GM21529 (cell line): ENCODE data around the gene MARCHF3.
A peak's percentile ranks its signal among the peaks of the same experiment; 100 is the strongest.
"Not testable (repeated sequence)": the region's sequence is repeated elsewhere in the genome, so short reads cannot be mapped to it uniquely, and the experiment has no call there.

Experiments
- ATAC-seq: cut with Tn5 transposase; IDR thresholded peaks from one replicate; pipeline ENCODE4 v1.9.1; 2021; ENCODE audit not compliant: unreplicated experiment

Gene MARCHF3

DNA sequence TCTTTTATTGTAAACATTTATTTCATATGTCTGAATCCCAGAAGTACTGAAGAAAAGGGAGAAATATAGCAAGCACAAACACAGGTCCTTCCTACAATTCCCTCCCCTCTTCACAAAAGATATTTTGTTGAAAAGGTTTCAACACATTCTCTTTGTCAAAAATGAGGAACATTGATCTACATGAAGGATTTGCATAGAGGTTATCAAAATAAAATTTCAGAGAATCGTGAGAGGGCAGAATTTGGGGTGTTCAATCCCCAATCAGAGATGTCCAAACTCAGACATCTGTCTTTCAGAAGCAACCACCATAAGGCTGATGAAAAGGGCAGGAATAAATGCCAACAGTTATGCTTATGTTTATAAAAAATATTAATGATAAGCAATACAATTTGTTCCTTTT lies 69.2 kb downstream of the MARCHF3 start:
- ATAC-seq: no peak

DNA sequence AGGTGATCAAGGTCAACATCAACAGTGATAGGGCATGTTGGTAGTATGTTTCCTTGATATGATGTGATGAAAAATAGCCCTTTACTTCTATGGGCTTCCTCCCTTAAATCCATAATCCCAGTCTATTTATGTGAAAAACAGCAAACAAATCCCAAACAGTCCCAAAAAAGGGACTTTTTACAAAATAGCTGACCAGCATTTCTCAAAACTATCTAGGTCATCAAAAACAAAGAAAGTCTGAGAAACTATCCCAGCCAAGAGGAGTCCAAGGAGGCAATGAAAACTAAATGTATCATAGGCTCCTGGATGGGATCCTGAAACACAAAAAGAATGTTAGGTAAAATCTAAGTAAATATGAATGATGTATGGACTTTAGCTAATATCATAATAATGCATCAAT lies 71.2 kb downstream of the MARCHF3 start:
- no peak for ATAC-seq

DNA sequence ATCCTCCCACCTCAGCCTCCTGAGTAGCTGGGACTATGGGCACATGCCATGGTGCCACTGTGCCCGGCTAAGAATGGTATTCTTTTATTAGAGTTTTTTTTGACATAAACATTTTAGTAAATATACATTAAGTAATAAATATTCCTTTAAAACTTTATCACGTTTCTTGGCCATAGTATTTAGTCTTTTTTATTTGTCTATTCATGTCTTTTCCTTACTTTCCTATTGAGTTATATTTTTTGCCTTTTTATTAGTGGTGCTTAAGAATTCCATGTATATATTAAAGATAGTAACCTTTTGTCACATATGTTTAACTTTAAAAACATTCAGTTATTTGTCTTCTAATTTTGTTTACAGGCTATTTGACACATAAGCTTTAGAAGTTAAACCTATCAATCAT lies 73.4 kb downstream of the MARCHF3 start:
- ATAC-seq: no peak

DNA sequence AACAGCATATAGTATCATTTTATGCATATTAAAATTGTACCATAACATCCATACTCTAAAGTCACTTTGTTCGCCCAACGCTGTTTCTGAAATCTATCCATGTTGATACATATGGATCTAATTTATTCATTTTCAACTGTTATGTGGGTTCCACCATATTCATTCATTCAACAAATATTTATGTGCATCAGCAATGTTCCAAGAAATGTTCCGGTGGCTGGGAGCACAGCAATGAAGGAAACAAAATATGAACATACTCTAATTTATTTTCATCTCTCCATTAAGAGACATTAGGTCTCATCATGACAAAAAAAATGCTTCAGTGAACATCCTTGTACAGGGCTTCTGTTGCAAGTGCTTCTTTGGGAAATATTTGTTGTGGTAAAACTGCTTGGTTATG lies 75.4 kb downstream of the MARCHF3 start:
- no peak for ATAC-seq

DNA sequence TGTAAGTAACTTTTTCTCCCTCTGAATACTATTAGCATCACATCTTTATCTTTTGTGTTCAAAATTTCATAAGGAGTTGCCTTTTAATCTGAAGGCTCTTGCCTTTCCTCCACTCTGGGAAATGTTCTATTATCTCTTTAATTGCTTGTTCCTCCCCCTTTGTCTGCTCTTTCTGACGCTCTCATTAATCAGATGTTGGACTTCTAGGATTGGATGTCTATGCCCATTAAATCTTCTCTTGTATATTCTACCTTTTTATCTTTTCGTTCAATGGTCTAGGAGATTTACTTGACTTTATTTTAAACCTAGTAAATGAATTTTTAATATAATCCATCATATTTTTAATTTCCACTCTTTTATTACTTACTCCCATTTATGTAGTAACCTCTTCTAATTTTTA lies 76.7 kb downstream of the MARCHF3 start:
- ATAC-seq: no peak

DNA sequence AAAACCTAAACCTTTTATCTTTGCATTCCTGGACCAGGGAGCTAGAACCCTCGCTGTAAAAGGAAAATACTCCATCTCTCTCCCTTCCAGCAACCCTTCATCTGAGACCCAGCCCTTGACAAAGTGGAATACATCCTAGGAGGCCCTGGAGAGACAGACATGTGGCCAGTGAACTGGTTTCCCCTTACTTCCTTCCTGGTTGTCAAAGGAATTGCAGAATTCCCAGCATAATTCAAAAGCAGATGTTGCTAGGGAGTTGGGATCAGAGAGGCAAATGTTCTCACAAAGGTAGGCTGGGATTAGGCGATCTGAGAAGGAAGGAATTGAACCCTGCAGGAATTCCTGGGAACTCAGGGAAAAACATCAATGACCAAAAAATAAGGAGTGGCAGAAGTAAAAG lies 80.9 kb downstream of the MARCHF3 start:
- no peak for ATAC-seq

DNA sequence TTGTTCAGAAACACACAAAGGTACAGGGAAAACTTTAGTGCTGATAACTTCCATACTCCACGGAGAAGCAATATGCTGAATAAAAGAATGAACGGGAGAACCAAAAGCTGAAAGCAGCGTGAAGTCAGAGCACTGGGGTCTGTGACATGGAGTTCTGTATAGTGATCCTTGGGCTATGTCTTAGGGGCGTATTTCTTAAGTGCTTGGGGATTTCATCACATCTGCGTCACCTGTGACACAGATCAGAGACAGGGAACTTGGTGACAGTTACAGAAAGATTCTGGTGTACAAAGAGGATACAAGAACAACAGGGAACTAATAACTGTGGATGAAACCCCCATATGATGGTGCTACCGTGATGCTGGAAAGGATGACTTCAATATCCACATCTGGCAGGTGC lies 81.9 kb downstream of the MARCHF3 start:
- no peak for ATAC-seq

DNA sequence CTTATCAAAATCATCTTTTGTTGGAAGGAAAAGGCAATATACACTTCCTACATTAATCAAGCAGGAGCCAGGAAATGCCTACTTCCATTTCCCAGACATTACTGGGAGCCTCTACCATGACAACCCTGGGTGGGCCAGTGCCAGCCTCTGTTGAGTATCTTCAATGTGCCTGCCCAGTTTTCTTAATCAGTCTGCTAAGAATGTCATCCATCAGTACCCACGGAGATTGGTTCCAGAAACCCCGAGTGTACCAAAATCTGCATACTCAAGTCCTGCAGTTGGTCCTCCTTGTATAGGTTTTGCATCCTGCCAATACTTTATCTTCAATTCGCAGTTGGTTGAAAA lies 82.4 kb downstream of the MARCHF3 start:
- ATAC-seq: no peak

DNA sequence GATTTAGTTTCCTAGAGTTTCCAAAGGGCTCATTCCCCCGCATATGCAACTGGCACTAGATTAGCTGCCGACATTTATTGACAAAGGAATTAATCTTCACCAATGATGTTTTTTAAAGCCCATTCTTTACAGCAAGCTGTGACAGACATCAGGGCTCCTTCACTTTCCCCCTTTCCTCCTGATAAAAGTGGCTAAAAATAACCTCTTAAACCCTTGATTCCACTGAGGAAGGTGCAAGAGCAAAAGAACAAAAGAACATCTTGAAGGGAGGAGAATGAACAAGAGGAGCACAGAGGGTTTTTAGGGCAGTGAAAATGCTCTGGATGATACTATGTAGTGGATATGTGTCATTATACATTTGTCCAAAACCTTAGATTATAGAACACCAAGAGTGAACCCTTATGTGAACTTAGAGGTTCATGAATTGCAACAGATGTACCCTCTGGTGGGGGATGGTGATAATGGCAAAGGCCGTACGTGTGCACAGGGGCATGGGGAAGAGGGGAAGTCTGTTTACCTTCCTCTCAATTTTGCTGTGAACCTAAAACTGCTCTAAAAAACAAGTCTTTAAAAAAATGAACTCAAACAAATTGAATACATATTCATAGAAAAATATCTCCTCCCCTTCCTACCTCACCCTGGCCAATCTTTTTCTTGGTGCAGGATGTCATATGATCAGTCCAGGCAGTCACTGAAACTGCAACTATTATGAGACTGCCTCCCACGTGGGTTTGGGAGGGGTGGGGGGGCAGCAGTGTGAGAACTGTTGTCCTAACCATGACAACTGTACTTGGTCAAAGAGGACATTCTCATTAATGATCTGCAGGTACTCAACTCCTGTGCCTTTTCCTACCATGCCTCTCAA lies 83.0 kb downstream of the MARCHF3 start:
- ATAC-seq: peak; percentile 88

DNA sequence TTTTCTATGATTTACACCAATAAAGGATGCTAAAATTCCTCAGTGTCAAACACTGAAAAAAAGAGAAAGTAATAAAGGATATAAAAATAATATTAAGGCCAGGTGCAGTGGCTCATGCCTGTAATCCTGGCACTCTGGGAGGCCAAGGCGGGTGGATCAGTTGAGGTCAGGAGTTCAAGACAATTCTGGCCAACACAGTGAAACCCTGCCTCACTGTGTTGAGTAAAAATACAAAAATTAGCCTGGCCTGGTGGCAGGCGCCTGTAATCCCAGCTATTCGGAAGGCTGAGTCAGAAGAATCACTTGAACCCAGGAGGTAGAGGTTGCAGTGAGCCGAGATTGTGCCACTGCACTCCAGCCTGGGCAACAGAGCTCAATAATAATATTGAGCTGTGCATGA lies 87.5 kb downstream of the MARCHF3 start:
- not testable (repeated sequence) for ATAC-seq

DNA sequence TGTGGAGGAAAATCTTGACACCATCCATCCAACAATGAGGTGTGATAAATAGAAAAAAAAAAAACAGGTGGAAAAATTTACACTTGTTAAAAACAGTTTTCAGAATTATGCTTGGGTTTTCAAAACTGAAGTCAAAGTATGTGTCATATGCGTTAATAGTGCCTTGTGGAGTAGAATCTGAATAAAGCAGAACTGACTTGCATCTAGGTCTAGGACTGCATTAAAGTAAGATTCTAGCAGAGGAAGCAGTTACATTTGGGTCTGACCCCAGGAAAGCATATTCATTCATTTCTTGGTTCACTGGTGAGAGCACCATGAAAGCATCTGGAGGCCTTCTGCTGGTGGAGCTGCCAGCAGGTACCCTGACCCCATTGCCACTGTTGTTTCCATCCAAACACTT lies 89.0 kb downstream of the MARCHF3 start:
- no peak for ATAC-seq

DNA sequence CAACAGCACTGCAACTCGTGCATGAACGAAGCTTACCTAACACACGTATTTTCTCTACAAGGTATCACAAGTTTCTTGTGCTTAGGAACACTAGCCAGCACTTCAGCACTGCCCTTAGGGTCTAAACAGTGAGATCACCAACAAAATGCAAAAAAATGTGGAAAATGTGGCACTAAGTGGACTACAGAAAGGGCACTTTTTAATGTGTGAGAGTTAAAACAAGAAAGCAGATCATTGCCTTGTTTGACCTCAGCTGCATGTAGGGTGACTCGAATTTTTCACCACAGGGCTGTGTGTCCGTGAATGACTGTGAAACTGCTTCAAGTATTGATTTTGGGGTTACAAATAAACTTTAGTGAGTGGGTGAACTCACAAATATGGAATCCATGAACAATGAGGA lies 90.5 kb downstream of the MARCHF3 start:
- ATAC-seq: no peak

DNA sequence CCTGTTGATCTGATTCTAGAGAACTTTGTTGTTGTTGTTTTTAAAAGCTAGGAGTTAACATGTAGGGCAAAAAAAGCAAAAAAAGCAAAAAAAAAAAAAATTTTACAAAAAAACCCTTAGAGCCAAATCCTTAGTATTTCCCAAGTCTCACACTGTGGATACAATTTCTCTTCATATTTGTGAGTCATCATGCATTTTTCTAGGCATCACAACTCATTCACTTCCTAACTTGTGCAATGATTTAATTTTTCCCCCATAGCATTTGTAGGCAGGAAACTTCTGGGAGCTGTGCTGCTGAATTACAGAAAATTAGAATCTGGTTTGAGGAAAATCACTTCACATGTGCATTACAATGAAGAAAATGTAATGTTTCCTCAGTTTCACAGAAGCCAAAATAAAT lies 91.9 kb downstream of the MARCHF3 start:
- ATAC-seq: no peak

DNA sequence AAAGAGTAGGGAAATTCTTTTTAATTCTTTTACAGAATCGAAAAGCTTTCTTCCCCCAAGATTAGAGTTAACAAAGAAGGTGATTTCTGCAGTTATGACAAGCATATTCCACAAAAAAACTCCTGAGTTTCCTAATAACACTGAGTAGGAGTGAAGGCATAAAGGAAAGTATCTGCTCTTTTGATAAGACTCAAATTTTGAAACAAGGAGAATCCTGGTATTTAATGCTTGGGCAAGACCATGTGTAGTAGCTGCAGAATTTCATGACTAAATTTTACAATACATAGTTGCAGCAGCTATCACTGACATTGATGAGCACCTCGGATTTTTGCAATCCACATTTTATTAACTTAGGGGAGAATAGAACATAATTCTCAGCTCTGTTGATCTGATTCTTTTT lies 92.6 kb downstream of the MARCHF3 start:
- ATAC-seq: no peak

DNA sequence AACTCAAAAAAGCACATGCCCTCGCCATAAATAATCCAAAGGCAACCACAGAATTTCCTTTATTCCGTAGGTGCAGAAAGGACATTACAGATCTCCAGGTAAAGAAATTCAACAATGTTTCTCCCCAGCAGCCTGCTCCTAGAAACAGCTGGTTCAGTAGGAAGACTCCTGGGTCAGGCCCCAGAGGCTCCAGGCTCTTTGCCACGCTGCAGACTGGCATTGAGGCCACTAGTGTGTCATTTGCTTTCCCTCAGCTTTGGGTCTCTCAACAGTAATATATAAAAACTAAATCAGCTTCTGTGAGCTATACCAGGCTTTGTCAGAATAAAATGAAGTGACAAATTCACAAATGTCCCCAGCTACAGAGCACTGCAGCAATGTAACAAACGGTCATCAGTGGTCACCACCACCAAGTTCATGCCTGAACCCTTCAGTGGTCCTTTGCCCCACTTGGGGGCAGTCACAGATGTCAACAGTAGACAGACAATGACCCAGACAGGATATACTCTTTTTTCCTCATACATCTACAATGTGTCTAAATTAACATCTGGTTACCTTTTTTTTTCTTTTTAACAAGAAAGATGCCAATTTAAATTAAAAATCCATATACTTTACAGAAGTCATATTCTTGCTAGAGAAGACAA lies 93.5 kb downstream of the MARCHF3 start:
- no peak for ATAC-seq

DNA sequence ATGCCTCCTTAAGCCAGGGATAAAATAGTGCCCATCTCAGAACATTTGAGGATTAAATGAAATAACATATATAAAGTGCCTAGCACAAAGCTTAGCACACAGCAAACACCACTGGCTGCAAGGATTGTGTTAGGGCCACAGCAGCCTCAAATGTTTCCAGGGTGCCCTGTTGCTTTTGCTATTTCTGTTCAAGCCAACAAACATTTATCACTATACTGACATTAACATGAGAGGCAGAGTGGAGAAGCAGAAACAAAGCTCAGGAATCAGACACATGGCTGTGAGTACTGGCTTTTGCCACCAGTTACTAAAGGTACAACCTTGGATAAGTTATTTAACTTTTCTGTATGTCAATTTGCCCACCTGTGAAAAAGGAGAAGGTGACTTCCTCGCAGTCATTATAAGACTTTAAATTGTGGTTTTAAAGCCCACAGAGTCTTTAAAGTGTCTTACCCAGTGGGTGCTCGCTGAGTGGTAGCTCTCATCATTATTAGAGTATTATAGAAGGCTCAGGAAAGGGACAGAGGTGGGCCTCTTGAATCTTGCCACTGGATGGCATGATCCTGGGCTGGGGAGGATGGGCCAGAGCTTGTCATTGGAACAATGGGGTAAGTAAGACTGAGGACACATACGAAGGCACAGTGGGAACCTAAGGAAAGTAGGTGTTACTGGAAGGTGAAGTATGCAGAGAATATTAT lies 98.2 kb downstream of the MARCHF3 start:
- no peak for ATAC-seq

DNA sequence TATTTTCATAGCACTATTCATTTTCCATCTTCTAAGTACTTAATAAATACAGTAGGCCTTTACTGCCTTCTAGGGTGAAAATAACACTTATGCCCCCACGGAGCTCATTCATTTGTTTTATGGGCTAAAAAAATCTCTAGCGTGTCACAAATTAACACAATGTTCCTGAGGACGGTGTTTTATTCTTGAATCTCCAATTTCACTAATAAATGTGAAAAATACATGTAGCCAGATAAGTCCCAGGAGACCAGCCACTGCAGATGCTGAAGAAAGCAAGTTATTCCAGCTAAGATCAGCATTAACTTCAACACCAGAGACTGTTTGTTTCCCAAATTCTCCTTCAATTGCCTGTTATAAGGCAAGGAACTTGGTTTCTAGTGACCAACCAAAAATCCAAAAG lies 102.3 kb downstream of the MARCHF3 start:
- ATAC-seq: no peak

DNA sequence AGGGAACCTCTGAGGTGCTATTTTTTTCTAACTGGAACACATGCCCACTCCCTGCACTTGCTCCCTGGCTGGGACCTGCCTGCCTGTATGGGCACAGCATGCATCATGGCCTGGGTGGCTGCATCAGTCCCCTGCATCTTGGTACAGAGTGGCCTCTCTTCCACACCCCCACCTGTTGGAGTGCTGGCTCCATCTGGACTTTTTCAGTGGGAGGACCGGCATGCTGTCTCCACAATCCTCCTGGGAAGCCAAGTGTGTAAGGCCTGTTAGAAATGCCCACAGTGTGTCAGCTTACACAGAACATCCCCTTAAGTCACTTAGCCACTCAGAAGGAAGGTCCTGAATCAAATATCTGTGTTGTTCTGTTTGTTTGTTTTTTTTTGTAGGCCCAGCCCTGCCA lies 102.9 kb downstream of the MARCHF3 start:
- no peak for ATAC-seq

DNA sequence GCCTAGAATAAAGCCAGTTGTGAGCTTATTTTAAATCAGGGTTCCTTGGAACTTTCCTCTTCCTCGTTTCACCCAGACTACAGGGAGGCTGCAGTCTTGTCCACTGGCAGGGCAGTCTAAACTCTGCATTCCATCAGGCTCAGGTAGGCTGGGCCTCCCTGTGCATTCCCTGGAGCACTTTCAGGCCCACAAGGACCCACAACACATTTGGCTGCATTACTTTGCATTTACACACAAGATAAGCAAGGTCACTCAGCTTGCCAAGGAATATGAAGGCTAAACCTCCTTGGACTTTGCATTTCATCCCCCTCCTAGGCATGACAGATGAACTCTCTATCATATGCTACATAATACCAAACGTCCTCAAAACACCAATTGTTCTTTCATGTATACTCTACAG lies 104.2 kb downstream of the MARCHF3 start:
- ATAC-seq: no peak

DNA sequence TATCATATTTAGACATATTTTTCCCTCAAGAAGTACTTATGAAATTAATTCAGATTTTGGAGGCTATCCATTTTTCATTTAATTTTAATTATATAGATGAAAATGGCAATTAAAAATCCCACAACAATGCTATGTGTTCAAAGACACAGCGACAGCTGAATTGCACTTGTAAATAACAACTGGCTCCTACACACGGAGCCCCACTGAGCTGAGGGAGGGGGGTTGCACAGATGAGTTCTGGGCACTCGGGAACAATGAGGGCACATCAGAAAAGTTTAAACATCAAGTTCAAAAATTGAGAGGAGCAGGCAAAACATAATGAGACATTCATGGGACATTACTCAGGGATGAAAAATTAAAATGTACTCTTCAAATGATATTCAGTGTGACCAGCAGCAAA lies 104.9 kb downstream of the MARCHF3 start:
- ATAC-seq: no peak

DNA sequence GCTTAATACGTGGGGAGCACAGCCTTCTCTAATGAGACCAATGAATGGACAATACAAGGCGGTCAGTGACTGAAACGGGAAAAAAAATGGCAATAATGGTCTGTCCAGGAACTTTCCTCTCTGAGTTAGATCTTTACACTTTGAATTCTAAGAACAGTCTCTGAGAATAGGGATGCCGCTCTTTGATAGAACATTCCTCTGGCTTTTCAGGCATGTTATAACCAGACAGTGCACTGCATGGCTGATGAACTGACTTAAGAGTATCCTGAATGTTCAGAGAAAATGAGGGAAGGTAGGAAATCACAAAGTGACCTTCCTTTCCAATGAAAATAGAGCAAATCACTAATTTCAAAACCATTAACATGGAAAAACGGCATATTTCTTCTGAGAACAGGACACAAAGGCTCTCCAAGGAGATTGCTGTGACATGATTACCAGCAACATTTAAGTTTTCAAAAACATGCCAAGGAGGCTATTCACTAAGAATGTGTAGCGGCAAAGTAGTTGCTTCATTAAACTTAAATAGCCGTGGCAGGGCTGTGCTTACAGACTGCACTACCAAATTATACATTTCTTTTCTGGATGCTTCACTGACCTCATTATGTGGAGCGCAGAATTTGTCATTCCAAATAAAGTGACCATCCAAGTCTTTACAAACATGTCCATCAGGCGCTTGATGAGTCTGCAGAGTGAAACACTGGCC lies 105.9 kb downstream of the MARCHF3 start:
- ATAC-seq: no peak
